ENCODE data around the gene PYGM.
A peak's percentile ranks its signal among the peaks of the same experiment; 100 is the strongest.

Gene PYGM

GRCh38 chr11:64698427-64698826, 61.3 kb downstream of the PYGM start:
- TF ChIP-seq NFIC (IDR thresholded peaks at IDR 0.05) (no peak), YY1 (IDR thresholded peaks at IDR 0.05; ENCODE audit: low read depth) (no peak), USF1 (IDR thresholded peaks at IDR 0.05) (no peak), CEBPB (IDR thresholded peaks at IDR 0.05) (no peak)

DNA sequence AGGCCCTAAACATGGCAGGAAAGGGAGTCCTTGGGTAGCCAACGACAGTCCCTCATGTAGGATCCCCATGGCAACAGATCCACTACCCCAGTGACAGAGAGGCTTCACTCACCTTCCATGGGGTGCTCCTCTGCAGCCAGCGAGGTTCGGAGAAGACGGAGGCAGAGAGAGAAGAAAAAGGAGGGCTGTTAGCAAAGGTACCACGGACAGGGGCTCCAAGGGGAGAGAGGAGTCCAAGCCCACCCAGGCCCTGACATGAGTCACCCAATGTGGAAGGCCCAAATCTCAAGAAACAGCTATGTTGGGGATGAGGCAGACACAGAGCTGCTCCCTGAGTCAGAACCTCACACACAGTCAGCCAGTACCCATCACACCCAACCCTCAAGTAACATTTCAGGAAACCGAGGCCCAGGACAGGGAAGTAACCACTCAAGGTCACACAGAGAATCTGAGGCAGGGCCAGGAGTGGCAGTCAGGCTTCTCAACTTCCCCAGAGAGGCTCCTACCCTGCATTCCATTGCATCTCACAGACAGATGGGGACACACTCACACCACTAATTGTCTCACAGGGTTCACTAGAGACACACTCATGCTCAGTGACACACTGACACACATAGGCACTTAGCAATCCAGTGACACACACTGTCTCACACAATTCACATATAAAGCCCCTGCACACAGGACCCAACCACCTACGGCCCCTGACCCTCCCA, 62.0 kb downstream of the PYGM start:
- TF ChIP-seq, protein P1, sequence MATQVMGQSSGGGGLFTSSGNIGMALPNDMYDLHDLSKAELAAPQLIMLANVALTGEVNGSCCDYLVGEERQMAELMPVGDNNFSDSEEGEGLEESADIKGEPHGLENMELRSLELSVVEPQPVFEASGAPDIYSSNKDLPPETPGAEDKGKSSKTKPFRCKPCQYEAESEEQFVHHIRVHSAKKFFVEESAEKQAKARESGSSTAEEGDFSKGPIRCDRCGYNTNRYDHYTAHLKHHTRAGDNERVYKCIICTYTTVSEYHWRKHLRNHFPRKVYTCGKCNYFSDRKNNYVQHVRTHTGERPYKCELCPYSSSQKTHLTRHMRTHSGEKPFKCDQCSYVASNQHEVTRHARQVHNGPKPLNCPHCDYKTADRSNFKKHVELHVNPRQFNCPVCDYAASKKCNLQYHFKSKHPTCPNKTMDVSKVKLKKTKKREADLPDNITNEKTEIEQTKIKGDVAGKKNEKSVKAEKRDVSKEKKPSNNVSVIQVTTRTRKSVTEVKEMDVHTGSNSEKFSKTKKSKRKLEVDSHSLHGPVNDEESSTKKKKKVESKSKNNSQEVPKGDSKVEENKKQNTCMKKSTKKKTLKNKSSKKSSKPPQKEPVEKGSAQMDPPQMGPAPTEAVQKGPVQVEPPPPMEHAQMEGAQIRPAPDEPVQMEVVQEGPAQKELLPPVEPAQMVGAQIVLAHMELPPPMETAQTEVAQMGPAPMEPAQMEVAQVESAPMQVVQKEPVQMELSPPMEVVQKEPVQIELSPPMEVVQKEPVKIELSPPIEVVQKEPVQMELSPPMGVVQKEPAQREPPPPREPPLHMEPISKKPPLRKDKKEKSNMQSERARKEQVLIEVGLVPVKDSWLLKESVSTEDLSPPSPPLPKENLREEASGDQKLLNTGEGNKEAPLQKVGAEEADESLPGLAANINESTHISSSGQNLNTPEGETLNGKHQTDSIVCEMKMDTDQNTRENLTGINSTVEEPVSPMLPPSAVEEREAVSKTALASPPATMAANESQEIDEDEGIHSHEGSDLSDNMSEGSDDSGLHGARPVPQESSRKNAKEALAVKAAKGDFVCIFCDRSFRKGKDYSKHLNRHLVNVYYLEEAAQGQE (IDR thresholded peaks at IDR 0.05; ENCODE audit: low read depth), result peak; percentile 32; the same call in 1 of the 2 replicates
- no peak for TF ChIP-seq EGR1 (IDR thresholded peaks at IDR 0.05)
